Esophagus squamous epithelium (tissue), 5 donors: Measurements from ENCODE around the gene UTP11. TPM values are rescaled to one million over a fixed set of nuclear protein-coding genes. Genes with fewer than 3 reads are reported as not detected.
A peak's percentile ranks its signal among the peaks of the same experiment; 100 is the strongest.

ENCODE experiments used
- DNase-seq: peaks from one replicate; lab custom pipeline; 2025; lab: John Stamatoyannopoulos, UW
- H3K27ac ChIP-seq, 4 donors: fragments of 200-600 bp; sonication (generic); one replicate each; pipeline ENCODE4 v1.5.1; 2016 to 2019; ENCODE audit warnings: mild to moderate bottlenecking in 1 of 4
- H3K27me3 ChIP-seq, 4 donors: fragments of 200-600 bp; sonication (generic); 1 replicate in 3 of 4; 2 replicates in 1 of 4; pipeline versions ENCODE4 v1.5.1 to v1.6.0; 2017 to 2021; ENCODE audit warnings: antibody characterized with exemption in 1 of 4
- H3K36me3 ChIP-seq, 3 donors: fragments of 200-600 bp; sonication (generic); one replicate each; pipeline ENCODE4 v1.5.1; 2016 to 2019
- H3K4me1 ChIP-seq, 3 donors: fragments of 200-600 bp; sonication (generic); one replicate each; pipeline ENCODE4 v1.5.1; 2017 to 2019
- H3K4me3 ChIP-seq, 4 donors: fragments of 200-600 bp; sonication (generic); 1 replicate in 3 of 4; 2 replicates in 1 of 4; pipeline ENCODE4 v1.5.1; 2016 to 2019; ENCODE audit warnings: mild to moderate bottlenecking in 2 of 4, moderate library complexity in 1 of 4
- H3K9me3 ChIP-seq, 3 donors: fragments of 200-600 bp; sonication (generic); one replicate each; pipeline ENCODE4 v1.5.1; 2016 to 2019
- CTCF ChIP-seq, 6 experiments: fragments of 450-650 bp in 4 of 6; fragments of 200-600 bp in 2 of 6; sonication (generic) in 2 of 6; IDR thresholded peaks; one replicate each; pipeline ENCODE4 v1.5.1; 2016 to 2019; ENCODE audit warnings: antibody characterized with exemption in 6 of 6, mild to moderate bottlenecking in 4 of 6, moderate library complexity in 4 of 6
- POLR2A ChIP-seq, 4 donors: fragments of 450-650 bp; IDR thresholded peaks; one replicate each; pipeline ENCODE4 v1.6.1; 2017; ENCODE audit warnings: antibody characterized with exemption in 4 of 4, mild to moderate bottlenecking in 4 of 4, moderate library complexity in 3 of 4
- WGBS, 2 donors: methylation state at CpG; one replicate each; pipeline ENCODE4 v1.1.5; 2018; 5-methylcytosine and 5-hydroxymethylcytosine counted together
- intact Hi-C: fragments of 100-400 bp; cut with DNase I; formaldehyde crosslinking; loops from one replicate; pipeline ENCODE4 v1.15.0; 2022
- total RNA-seq, 4 donors: library from RNA; depleted of rRNA; stranded (reverse); fragments of >200 nt; gene quantifications; one replicate each; pipeline ENCODE4 v1.1.0, GENCODE V29; 2016
- donor health status: DM: yes; HTN: yes; CAD: no.

The UTP11 gene
- total RNA-seq, 4 donors from 2014 or later: 38.5 to 71.5 (median 54.5) TPM

GRCh38 chr1:38038861-38039260 is 26.3 kb downstream of the UTP11 start:
- no peak for DNase-seq
- 34 to 39% methylated on average over 9 of the region's 10 CpGs for WGBS, 2 donors
- Histone ChIP-seq H3K36me3 (no peaks in the 10 kb centered on the region), H3K9me3 (no peaks in the 10 kb centered on the region), H3K4me3 (no peak overlapping the region), H3K4me1 (peaks cover 5 to 61% (median 13%) of the 10 kb centered on the region in 3 donors), H3K27ac (peak overlapping the region in 3 of 4 donors; percentile 9 to 34 (median 21)), H3K27me3 (peaks cover 0 to 61% (median 5%) of the 10 kb centered on the region in 4 donors)
- TF ChIP-seq CTCF (IDR thresholded peaks at IDR 0.05) (no peak), POLR2A (IDR thresholded peaks at IDR 0.05) (no peak)
- intact Hi-C loops: no loop called here

- Histone ChIP-seq H3K27me3 (peaks cover 0 to 68% (median 11%) of the 10 kb centered on the region in 4 donors), H3K4me1 (peaks cover 7 to 68% (median 18%) of the 10 kb centered on the region in 3 donors), H3K36me3 (no peaks in the 10 kb centered on the region), H3K4me3 (no peak overlapping the region), H3K27ac (peak overlapping the region in 2 of 4 donors; percentile 9 to 34), H3K9me3 (no peaks in the 10 kb centered on the region)
- intact Hi-C loops: no loop called here
- WGBS, 2 donors: 83 to 87% methylated on average over 15 to 16 of the region's 17 CpGs
- TF ChIP-seq POLR2A (IDR thresholded peaks at IDR 0.05): no peak
- no peak for TF ChIP-seq CTCF (IDR thresholded peaks at IDR 0.05)
- no peak for DNase-seq
These were observed 27.0 kb downstream of the UTP11 start for GRCh38 chr1:38039331-38040088.

- intact Hi-C loops: no loop called here
- H3K27ac ChIP-seq: no peak overlapping the region
- WGBS, 2 donors: 74 to 88% methylated on average over 10 to 16 of the region's 21 CpGs
- H3K27me3 ChIP-seq: peaks cover 0 to 87% (median 16%) of the 10 kb centered on the region in 4 donors
- TF ChIP-seq CTCF (IDR thresholded peaks at IDR 0.05): no peak
- no peak for TF ChIP-seq POLR2A (IDR thresholded peaks at IDR 0.05)
- H3K4me3 ChIP-seq: no peak overlapping the region
- no peaks in the 10 kb centered on the region for H3K36me3 ChIP-seq
- peaks cover 25 to 88% (median 28%) of the 10 kb centered on the region in 3 donors for H3K4me1 ChIP-seq
- no peak for DNase-seq
- no peaks in the 10 kb centered on the region for H3K9me3 ChIP-seq
These were observed 29.7 kb downstream of the UTP11 start for GRCh38 chr1:38041936-38042834.

DNA sequence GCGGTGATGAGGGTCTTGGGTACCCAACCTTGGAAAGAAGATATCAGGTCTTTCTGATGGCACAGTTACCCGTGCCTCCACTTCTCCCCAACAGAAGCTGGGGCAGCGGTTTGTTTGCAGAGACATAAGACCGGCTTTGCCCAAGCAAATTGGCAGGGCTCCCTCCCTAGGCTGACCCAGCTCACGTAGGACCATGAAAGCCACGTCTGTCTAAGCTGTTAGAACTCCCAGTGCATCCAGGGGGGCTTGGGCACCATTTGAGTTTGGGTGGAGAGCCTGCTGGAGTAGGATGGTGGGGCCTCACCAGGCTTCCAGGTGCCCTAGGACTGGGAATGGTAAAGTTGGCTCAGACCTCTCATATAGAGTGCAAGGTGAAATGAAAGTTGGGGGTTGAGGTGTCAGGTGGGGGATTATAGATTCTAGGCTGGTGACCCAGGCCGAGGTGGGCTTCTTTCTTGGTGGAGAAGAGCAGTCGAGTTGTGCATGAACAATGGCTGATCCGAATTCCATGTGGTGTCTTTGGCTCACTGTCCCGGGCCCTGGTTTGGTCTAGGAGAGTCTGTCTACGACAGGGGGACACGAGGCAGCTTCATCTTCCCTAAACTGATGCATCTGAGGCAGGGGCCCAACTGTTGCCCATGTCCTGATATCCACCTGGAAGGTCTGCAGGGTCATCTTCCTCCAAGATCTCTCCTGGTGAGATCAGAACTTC is 30.7 kb downstream of the UTP11 start:
- Histone ChIP-seq H3K9me3 (no peaks in the 10 kb centered on the region), H3K36me3 (no peaks in the 10 kb centered on the region), H3K27me3 (peaks cover 0 to 80% (median 16%) of the 10 kb centered on the region in 4 donors), H3K4me1 (peaks cover 33 to 88% (median 35%) of the 10 kb centered on the region in 3 donors), H3K27ac (no peak overlapping the region), H3K4me3 (peak overlapping the region in 1 of 4 donors; percentile 88)
- intact Hi-C loops: no loop called here
- no peak for TF ChIP-seq POLR2A (IDR thresholded peaks at IDR 0.05)
- TF ChIP-seq CTCF (IDR thresholded peaks at IDR 0.05): no peak
- WGBS, 2 donors: 73% methylated on average over 6 to 9 of the region's 12 CpGs
- DNase-seq: no peak
